ENCODE data around the gene MIPOL1. TPM values are rescaled to one million over a fixed set of nuclear protein-coding genes. Genes with fewer than 3 reads are reported as not detected.
"Not testable (repeated sequence)": the region's sequence is repeated elsewhere in the genome, so short reads cannot be mapped to it uniquely, and the experiment has no call there.

The MIPOL1 gene
- total and polyA plus RNA-seq, 7 donors: 0.77 to 5.6 (median 5.1) TPM

DNA sequence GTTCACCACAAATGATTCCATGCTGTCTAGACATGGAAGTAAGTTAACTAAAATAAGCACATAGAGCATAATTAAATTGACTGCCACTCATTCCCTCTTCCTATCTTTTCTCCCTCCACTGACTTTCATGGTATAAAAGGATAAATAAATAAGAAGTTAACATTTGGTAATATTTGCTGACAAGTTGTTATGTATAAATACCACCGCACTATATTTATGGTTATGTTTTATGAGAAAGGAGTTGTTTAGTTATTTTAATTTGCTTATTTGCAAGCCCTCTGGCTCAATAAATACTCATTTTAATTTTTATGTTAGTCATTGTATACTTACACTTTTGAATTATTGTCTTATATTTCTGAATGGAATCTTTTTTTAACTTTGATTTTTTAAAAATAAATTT lies 113.5 kb downstream of the MIPOL1 start:
- ATAC-seq: no peak
- 94 to 98% (median 95%) methylated on average over 1 of the region's 1 CpG for WGBS, 3 donors
- Histone ChIP-seq H3K27ac (no peak overlapping the region), H3K4me1 (no peaks in the 10 kb centered on the region), H3K9me3 (no peaks in the 10 kb centered on the region), H3K27me3 (ENCODE audit: insufficient read depth in 3 of 3, low read length in 2 of 3) (no peaks in the 10 kb centered on the region), H3K4me3 (no peak overlapping the region), H3K36me3 (ENCODE audit: insufficient read depth in 1 of 2, low read depth in 1 of 2) (peaks cover 0 to 7% of the 10 kb centered on the region in 2 donors)
- TF ChIP-seq, protein P1, sequence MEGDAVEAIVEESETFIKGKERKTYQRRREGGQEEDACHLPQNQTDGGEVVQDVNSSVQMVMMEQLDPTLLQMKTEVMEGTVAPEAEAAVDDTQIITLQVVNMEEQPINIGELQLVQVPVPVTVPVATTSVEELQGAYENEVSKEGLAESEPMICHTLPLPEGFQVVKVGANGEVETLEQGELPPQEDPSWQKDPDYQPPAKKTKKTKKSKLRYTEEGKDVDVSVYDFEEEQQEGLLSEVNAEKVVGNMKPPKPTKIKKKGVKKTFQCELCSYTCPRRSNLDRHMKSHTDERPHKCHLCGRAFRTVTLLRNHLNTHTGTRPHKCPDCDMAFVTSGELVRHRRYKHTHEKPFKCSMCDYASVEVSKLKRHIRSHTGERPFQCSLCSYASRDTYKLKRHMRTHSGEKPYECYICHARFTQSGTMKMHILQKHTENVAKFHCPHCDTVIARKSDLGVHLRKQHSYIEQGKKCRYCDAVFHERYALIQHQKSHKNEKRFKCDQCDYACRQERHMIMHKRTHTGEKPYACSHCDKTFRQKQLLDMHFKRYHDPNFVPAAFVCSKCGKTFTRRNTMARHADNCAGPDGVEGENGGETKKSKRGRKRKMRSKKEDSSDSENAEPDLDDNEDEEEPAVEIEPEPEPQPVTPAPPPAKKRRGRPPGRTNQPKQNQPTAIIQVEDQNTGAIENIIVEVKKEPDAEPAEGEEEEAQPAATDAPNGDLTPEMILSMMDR (IDR thresholded peaks at IDR 0.05): no peak
- DNase-seq: no peak
- intact Hi-C loops (cut with DNase I): no loop called here

DNA sequence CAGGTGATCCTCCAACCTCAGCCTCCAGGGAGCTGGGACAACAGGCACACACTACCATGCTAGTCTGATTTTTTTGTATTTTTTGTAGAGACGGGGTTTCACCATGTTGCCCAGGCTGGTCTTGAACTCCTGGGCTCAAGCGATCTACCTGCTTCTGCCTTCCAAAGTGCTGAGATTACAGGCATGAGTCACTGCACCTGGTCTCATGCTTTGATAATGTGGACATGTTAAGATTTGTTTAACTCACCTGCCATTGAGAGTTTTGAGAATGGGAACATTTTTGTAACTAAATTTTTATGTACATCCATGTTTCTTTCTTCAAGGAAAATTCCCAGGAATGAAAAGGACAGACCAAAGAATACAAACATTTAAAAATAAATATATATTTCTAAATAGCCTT lies 121.2 kb downstream of the MIPOL1 start:
- no peaks in the 10 kb centered on the region for H3K9me3 ChIP-seq
- no peak for ATAC-seq
- H3K27me3 ChIP-seq (ENCODE audit: insufficient read depth in 3 of 3, low read length in 2 of 3): no peaks in the 10 kb centered on the region
- no peaks in the 10 kb centered on the region for H3K4me1 ChIP-seq
- no peaks in the 10 kb centered on the region for H3K36me3 ChIP-seq (ENCODE audit: insufficient read depth in 1 of 2, low read depth in 1 of 2)
- WGBS, 3 donors: 93 to 98% (median 94%) methylated on average over 2 of the region's 2 CpGs
- DNase-seq: no peak
- TF ChIP-seq, protein P1 (IDR thresholded peaks at IDR 0.05): no peak
- H3K4me3 ChIP-seq: no peak overlapping the region
- intact Hi-C loops (cut with DNase I): no loop called here
- H3K27ac ChIP-seq: no peak overlapping the region

DNA sequence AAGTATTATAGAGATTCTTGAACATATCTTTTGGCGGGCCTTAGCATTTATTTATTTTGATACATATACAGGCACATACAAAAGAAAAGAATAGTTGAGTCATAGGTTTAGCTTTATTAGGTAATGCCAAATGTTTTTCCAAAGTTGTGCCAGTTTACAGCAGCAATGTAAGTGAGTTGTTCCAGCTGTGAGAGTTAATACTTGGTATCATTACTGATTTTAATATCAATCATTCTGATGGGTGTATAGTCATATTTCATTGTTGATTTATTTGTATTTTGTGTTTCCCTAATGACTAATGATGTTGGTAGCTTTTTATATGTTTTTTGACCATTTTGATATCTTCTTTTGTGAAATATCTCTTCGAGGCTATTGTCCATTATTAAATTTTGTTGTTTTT lies 122.4 kb downstream of the MIPOL1 start:
- DNase-seq: no peak
- no peaks in the 10 kb centered on the region for H3K9me3 ChIP-seq
- WGBS, 3 donors: 95 to 99% (median 97%) methylated on average over 2 of the region's 2 CpGs
- intact Hi-C loops (cut with DNase I): no loop called here
- H3K36me3 ChIP-seq (ENCODE audit: insufficient read depth in 1 of 2, low read depth in 1 of 2): no peaks in the 10 kb centered on the region
- H3K27me3 ChIP-seq (ENCODE audit: insufficient read depth in 3 of 3, low read length in 2 of 3): no peaks in the 10 kb centered on the region
- no peaks in the 10 kb centered on the region for H3K4me1 ChIP-seq
- no peak overlapping the region for H3K27ac ChIP-seq
- H3K4me3 ChIP-seq: no peak overlapping the region
- ATAC-seq: no peak
- TF ChIP-seq, protein P1 (IDR thresholded peaks at IDR 0.05): no peak

DNA sequence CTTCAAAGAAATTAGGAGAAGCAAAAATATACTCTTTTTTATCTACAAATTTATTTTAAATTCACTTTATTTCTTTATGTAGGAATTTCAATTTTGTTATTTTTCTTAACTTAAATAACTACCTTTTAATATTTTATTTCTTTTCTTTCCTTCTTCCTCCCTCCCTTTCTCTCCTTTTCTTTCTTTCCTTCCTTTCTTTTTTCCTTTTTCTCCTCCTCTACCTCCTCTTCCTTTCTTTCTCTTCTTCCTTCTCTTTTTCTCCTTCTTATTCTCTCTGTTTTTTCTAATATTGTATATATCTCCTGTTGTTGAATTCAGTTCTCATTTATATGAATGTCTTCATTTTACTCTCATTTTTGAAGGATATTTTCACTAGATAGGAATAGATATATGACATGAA lies 127.6 kb downstream of the MIPOL1 start:
- no peaks in the 10 kb centered on the region for H3K4me1 ChIP-seq
- TF ChIP-seq, protein P1 (IDR thresholded peaks at IDR 0.05): no peak
- H3K27me3 ChIP-seq (ENCODE audit: insufficient read depth in 3 of 3, low read length in 2 of 3): no peaks in the 10 kb centered on the region
- H3K27ac ChIP-seq: no peak overlapping the region
- intact Hi-C loops (cut with DNase I): no loop called here
- H3K36me3 ChIP-seq (ENCODE audit: insufficient read depth in 1 of 2, low read depth in 1 of 2): no peaks in the 10 kb centered on the region
- ATAC-seq (no peak), DNase-seq (no peak)
- H3K9me3 ChIP-seq: no peaks in the 10 kb centered on the region
- H3K4me3 ChIP-seq: no peak overlapping the region

DNA sequence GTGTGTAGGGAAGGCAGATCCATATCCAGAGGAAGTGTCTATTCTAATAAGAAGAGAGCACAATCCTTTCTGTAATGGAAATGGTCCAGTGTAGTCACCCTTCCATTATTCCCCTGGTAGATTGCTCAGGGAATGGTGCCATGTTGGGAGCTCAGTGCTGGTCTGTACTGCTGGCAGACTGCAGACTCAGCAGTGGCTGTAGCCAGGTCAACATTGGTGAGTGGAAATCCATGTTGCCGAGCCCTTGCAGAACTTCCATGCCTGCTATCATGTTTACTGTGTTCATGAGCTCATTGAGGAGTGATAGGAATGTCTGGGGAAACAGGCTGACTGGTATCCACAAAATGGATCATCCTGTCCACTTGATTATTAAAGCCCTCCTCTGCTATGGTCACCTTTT lies 128.7 kb downstream of the MIPOL1 start:
- Histone ChIP-seq H3K27me3 (ENCODE audit: insufficient read depth in 3 of 3, low read length in 2 of 3) (no peaks in the 10 kb centered on the region), H3K9me3 (no peaks in the 10 kb centered on the region), H3K4me3 (no peak overlapping the region), H3K27ac (no peak overlapping the region), H3K36me3 (ENCODE audit: insufficient read depth in 1 of 2, low read depth in 1 of 2) (no peaks in the 10 kb centered on the region), H3K4me1 (no peaks in the 10 kb centered on the region)
- ATAC-seq (no peak), DNase-seq (no peak)
- TF ChIP-seq, protein P1 (IDR thresholded peaks at IDR 0.05): no peak
- 44 to 80% (median 47%) methylated on average over 1 of the region's 1 CpG for WGBS, 3 donors
- intact Hi-C loops (cut with DNase I): no loop called here

DNA sequence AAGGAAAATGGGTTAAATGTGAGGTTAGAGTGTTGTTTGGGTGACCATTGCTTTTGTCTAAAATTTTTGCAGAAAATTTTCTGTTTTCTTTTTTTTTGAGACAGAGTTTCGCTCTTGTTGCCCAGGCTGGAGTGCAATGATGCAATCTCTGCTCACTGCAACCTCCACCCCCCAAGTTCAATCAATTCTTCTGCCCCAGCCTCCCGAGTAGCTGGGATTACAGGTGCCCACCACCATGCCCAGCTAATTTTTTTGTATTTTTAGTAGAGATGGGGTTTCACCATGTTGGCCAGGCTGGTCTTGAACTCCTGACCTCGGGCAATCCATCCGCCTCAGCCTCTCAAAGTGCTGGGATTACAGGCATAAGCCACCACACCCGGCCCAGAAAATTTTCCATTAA lies 130.2 kb downstream of the MIPOL1 start:
- DNase-seq; H3K27ac ChIP-seq; intact Hi-C loops (cut with DNase I); H3K9me3 ChIP-seq; H3K36me3 ChIP-seq (ENCODE audit: insufficient read depth in 1 of 2, low read depth in 1 of 2); H3K4me3 ChIP-seq; ATAC-seq; H3K4me1 ChIP-seq; H3K27me3 ChIP-seq (ENCODE audit: insufficient read depth in 3 of 3, low read length in 2 of 3): not testable (repeated sequence)
- 89 to 90% (median 90%) methylated on average over 5 of the region's 5 CpGs for WGBS, 3 donors

Measured in psoas muscle (tissue), 8 donors.